ENCODE measurements around the gene RNF112. TPM values are rescaled to one million over a fixed set of nuclear protein-coding genes. Genes with fewer than 3 reads are reported as not detected.

The RNF112 gene
- total and polyA plus RNA-seq, 2 of the 8 experiments (the other 6 are each of a cell fraction or from before 2014, with no cell fraction given), result 1.1 to 2.2 TPM

DNA sequence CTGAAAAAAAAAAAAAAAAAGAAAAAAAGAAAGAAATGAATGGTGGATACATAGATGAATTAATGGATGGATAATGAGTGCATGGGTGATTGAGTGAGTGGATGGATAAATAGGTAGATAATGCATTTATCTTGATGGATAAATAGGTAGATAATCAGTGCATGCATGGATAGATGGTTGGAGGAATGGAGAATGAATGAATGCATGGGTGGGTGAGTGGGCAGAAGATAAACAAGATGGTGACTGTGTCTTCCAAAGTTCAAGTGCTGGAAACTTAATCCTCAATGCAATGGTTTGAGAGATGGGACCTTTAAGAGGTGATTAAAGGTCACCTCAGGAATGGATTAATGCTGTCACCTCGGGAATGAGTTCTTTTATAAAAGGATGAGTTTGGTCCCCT is 6.8 kb upstream of the RNF112 start:
- Histone ChIP-seq H2BK120ac (replicated peaks; ENCODE audit: low read depth, low read length) (no peak overlapping the region), H2BK15ac (ENCODE audit: low read length) (0 out of 2 replicates have a peak overlapping the region, but pooled peaks have one; percentile 10), H2BK12ac (ENCODE audit: low read depth, low read length) (no peak overlapping the region), H3K23ac (ENCODE audit: insufficient read length) (no peak overlapping the region), H3K9me3 (ENCODE audit: insufficient read depth in 2 of 2, low read depth in 1 of 2, low read length in 1 of 2) (no peaks in the 10 kb centered on the region), H3K18ac (ENCODE audit: extremely low read depth, low read length) (no peak overlapping the region), H3K23me2 (ENCODE audit: low read depth, low read length) (peaks cover 7% of the 10 kb centered on the region; the same call in 1 of the 2 replicates), H4K8ac (ENCODE audit: extremely low read depth, insufficient read depth, low read length) (no peak overlapping the region), H4K20me1 (replicated peaks in 1 of 2; ENCODE audit: control insufficient read depth in 1 of 2, insufficient read depth in 2 of 2, low read length in 2 of 2) (peaks cover 0 to 1% of the 10 kb centered on the region in 2 experiments), H3K9ac (replicated peaks in 1 of 4; ENCODE audit: extremely low read depth in 1 of 4, low read depth in 3 of 4, low read length in 3 of 4) (no peak overlapping the region), H3K14ac (ENCODE audit: insufficient read length) (no peak overlapping the region), H3K79me1 (ENCODE audit: low read depth, low read length) (no peaks in the 10 kb centered on the region), H3K36me3 (ENCODE audit: control insufficient read depth in 2 of 4, insufficient read depth in 4 of 4, low read length in 3 of 4) (no peaks in the 10 kb centered on the region), H4K5ac (ENCODE audit: insufficient read length, low read depth, low read length) (no peak overlapping the region), H4K91ac (replicated peaks; ENCODE audit: insufficient read length, low read length) (no peak overlapping the region), H3K27ac (ENCODE audit: low read depth, low read length) (no peak overlapping the region), H3K4me3 (ENCODE audit: extremely low read depth in 1 of 4, insufficient read depth in 2 of 4, low read depth in 3 of 4, low read length in 4 of 4) (no peak overlapping the region), H2AFZ (ENCODE audit: low read length) (no peak overlapping the region), H3K4ac (replicated peaks; ENCODE audit: insufficient read length, low read depth, low read length) (no peak overlapping the region), H2AK5ac (ENCODE audit: low read depth, low read length) (no peak overlapping the region), H3K79me2 (ENCODE audit: control insufficient read depth in 1 of 2, insufficient read depth in 2 of 2, low read length in 2 of 2) (no peaks in the 10 kb centered on the region), H2BK5ac (ENCODE audit: low read depth, low read length) (no peak overlapping the region), H3K4me2 (ENCODE audit: insufficient read depth in 1 of 2, low read depth in 2 of 2, low read length in 2 of 2) (no peak overlapping the region), H3K27me3 (replicated peaks in 1 of 4; ENCODE audit: control insufficient read depth in 3 of 4, extremely low read depth in 1 of 4, insufficient read depth in 3 of 4, low read length in 3 of 4) (no peaks in the 10 kb centered on the region), H3K4me1 (replicated peaks in 1 of 4; ENCODE audit: control insufficient read depth in 3 of 4, insufficient read depth in 4 of 4, low read length in 3 of 4) (no peaks in the 10 kb centered on the region), H3K56ac (replicated peaks; ENCODE audit: insufficient read length, low read depth, low read length) (no peak overlapping the region), H2BK20ac (ENCODE audit: low read length) (no peak overlapping the region)
- FAIRE-seq, result no peak
- no peak for DNase-seq (ENCODE audit: low read depth in 1 of 2, low spot score in 2 of 2)
- ChIA-PET CTCF (ENCODE audit: partially characterized antibody) (interaction anchor here (0.6 kb wide), 1 partner anchor 211 kb away, joined by 4 read pairs; no protein-coding TSS in a partner anchor), POLR2A (ENCODE audit: partially characterized antibody) (no interaction called here)
- 100% methylated on average over 1 of the region's 1 CpG; no CpG with 5 or more reads in 1 of the 2 experiments for WGBS, 2 experiments (ENCODE audit: extremely low coverage in 1 of 2, insufficient coverage in 1 of 2, insufficient read length in 1 of 2, insufficient replicate concordance in 2 of 2, low coverage in 1 of 2, low lambda C conversion rate in 2 of 2, missing lambda C conversion rate in 1 of 2)

Measured in H1 (cell line).